GM21528 (cell line): ENCODE results near the gene CRY2.

Source experiments
- ATAC-seq: cut with Tn5 transposase; IDR thresholded peaks from one replicate; pipeline ENCODE4 v1.9.1; 2021; ENCODE audit warnings: mild to moderate bottlenecking, moderate library complexity; ENCODE audit not compliant: unreplicated experiment, low FRiP score

CRY2 gene

GRCh38 chr11:45846174-45846675 lies 1.1 kb upstream of the CRY2 start:
- ATAC-seq, result no peak

- ATAC-seq, result peak; percentile 17
Observed at GRCh38 chr11:45847911-45848316, 639 bp downstream of the CRY2 start.

- ATAC-seq, result no peak
Observed at GRCh38 chr11:45848654-45849081, 1.4 kb downstream of the CRY2 start.

- no peak for ATAC-seq
Observed at GRCh38 chr11:45850446-45850845, 3.2 kb downstream of the CRY2 start.

GRCh38 chr11:45851228-45851627 lies 4.0 kb downstream of the CRY2 start:
- ATAC-seq, result no peak

GRCh38 chr11:45852018-45852711 lies 4.9 kb downstream of the CRY2 start:
- ATAC-seq, result no peak

GRCh38 chr11:45852712-45853101 lies 5.4 kb downstream of the CRY2 start:
- no peak for ATAC-seq

- no peak for ATAC-seq
Observed at GRCh38 chr11:45853332-45854219, 6.3 kb downstream of the CRY2 start.

GRCh38 chr11:45855308-45855707 lies 8.0 kb downstream of the CRY2 start:
- ATAC-seq, result no peak

GRCh38 chr11:45856044-45856468 lies 8.8 kb downstream of the CRY2 start:
- no peak for ATAC-seq

GRCh38 chr11:45857961-45858474 lies 10.7 kb downstream of the CRY2 start:
- ATAC-seq, result no peak

GRCh38 chr11:45858751-45859398 lies 11.6 kb downstream of the CRY2 start:
- ATAC-seq, result no peak

- no peak for ATAC-seq
Observed at GRCh38 chr11:45859661-45860140, 12.4 kb downstream of the CRY2 start.

- no peak for ATAC-seq
Observed at GRCh38 chr11:45860348-45860747, 13.1 kb downstream of the CRY2 start.

- no peak for ATAC-seq
Observed at GRCh38 chr11:45860764-45861510, 13.7 kb downstream of the CRY2 start.

- no peak for ATAC-seq
Observed at GRCh38 chr11:45864041-45864440, 16.8 kb downstream of the CRY2 start.

- ATAC-seq, result no peak
Observed at GRCh38 chr11:45869551-45869950, 22.3 kb downstream of the CRY2 start.

- no peak for ATAC-seq
Observed at GRCh38 chr11:45870706-45871105, 23.4 kb downstream of the CRY2 start.

- ATAC-seq, result no peak
Observed at GRCh38 chr11:45871638-45872037, 24.4 kb downstream of the CRY2 start.
